Globus pallidus (tissue), 1 donor: ENCODE data around the gene ATG4D.
"Not testable (repeated sequence)": the region's sequence is repeated elsewhere in the genome, so short reads cannot be mapped to it uniquely, and the experiment has no call there.

Source experiments
- DNase-seq: peaks from one replicate; pipeline ENCODE4 v3.0.0-alpha.2; 2015; ENCODE audit warnings: low spot score

Gene ATG4D

GRCh38 chr19:10519421-10519820 lies 24.3 kb upstream of the ATG4D start:
- no peak for DNase-seq

GRCh38 chr19:10520652-10521318 lies 22.9 kb upstream of the ATG4D start:
- DNase-seq = no peak

GRCh38 chr19:10521461-10522171 lies 22.1 kb upstream of the ATG4D start:
- DNase-seq = no peak

- no peak for DNase-seq
Observed at GRCh38 chr19:10523135-10523636, 20.5 kb upstream of the ATG4D start.

- DNase-seq = no peak
Observed at GRCh38 chr19:10525636-10526035, 18.1 kb upstream of the ATG4D start.

GRCh38 chr19:10526887-10527286 lies 16.8 kb upstream of the ATG4D start:
- DNase-seq = not testable (repeated sequence)

- no peak for DNase-seq
Observed at GRCh38 chr19:10532457-10532856, 11.2 kb upstream of the ATG4D start.

GRCh38 chr19:10533646-10534386 lies 9.9 kb upstream of the ATG4D start:
- no peak for DNase-seq

- no peak for DNase-seq
Observed at GRCh38 chr19:10535613-10536012, 8.1 kb upstream of the ATG4D start.

- DNase-seq = no peak
Observed at GRCh38 chr19:10537668-10538067, 6.0 kb upstream of the ATG4D start.

GRCh38 chr19:10538204-10538983 lies 5.3 kb upstream of the ATG4D start:
- no peak for DNase-seq

GRCh38 chr19:10539016-10539415 lies 4.7 kb upstream of the ATG4D start:
- DNase-seq = not testable (repeated sequence)

- DNase-seq = no peak
Observed at GRCh38 chr19:10543059-10543419, 665 bp upstream of the ATG4D start.

- no peak for DNase-seq
Observed at GRCh38 chr19:10544242-10544752, 593 bp downstream of the ATG4D start.

- no peak for DNase-seq
Observed at GRCh38 chr19:10544753-10545251, 1.1 kb downstream of the ATG4D start.

GRCh38 chr19:10546817-10547216 lies 3.1 kb downstream of the ATG4D start:
- DNase-seq = no peak

GRCh38 chr19:10548746-10549276 lies 5.1 kb downstream of the ATG4D start:
- no peak for DNase-seq

GRCh38 chr19:10549733-10550132 lies 6.0 kb downstream of the ATG4D start:
- DNase-seq = no peak

GRCh38 chr19:10550336-10550735 lies 6.6 kb downstream of the ATG4D start:
- no peak for DNase-seq

GRCh38 chr19:10551006-10551405 lies 7.3 kb downstream of the ATG4D start:
- not testable (repeated sequence) for DNase-seq

- DNase-seq = peak; percentile 14
Observed at GRCh38 chr19:10551698-10552301, 8.1 kb downstream of the ATG4D start.
